GM08714 (cell line): ENCODE data around the gene ZDHHC8.

Source experiments
- H3K4me3 ChIP-seq: fragments of 200-500 bp; sonication (Bioruptor generic); 2 replicates; pipeline ENCODE4 v1.5.1; 2014; ENCODE audit warnings: mild to moderate bottlenecking, low read length, inconsistent platforms
- ZNF274 ChIP-seq: IDR thresholded peaks from 2 replicates; pipeline ENCODE4 v1.6.1; 2012; ENCODE audit warnings: mild to moderate bottlenecking, low read depth, low read length

Gene ZDHHC8

GRCh38 chr22:20145206-20145831, 13.7 kb downstream of the ZDHHC8 start:
- no peak for TF ChIP-seq ZNF274
- H3K4me3 ChIP-seq, result no peak overlapping the region

GRCh38 chr22:20145832-20146223, 14.2 kb downstream of the ZDHHC8 start:
- TF ChIP-seq ZNF274, result no peak
- no peak overlapping the region for H3K4me3 ChIP-seq

- no peak for TF ChIP-seq ZNF274
- H3K4me3 ChIP-seq, result no peak overlapping the region
Measured at GRCh38 chr22:20146777-20147176, 15.2 kb downstream of the ZDHHC8 start.

GRCh38 chr22:20147237-20147988, 15.8 kb downstream of the ZDHHC8 start:
- no peak overlapping the region for H3K4me3 ChIP-seq
- TF ChIP-seq ZNF274, result no peak

- H3K4me3 ChIP-seq, result no peak overlapping the region
- no peak for TF ChIP-seq ZNF274
Measured at GRCh38 chr22:20148414-20148813, 16.8 kb downstream of the ZDHHC8 start.

GRCh38 chr22:20149257-20150250, 17.9 kb downstream of the ZDHHC8 start:
- no peak for TF ChIP-seq ZNF274
- H3K4me3 ChIP-seq, result no peak overlapping the region

- H3K4me3 ChIP-seq, result no peak within 1 kb of the TSS
- TF ChIP-seq ZNF274, result no peak
Measured at GRCh38 chr22:20150381-20151275, 19.0 kb downstream of the ZDHHC8 start, which contains the start of gene CCDC188. CCDC188 (minus strand) TSS chr22:20151055; CDS start chr22:20150986, 69 bp downstream.

GRCh38 chr22:20151276-20151588, 19.6 kb downstream of the ZDHHC8 start:
- no peak overlapping the region for H3K4me3 ChIP-seq
- no peak for TF ChIP-seq ZNF274

GRCh38 chr22:20152464-20152890, 20.9 kb downstream of the ZDHHC8 start:
- no peak overlapping the region for H3K4me3 ChIP-seq
- no peak for TF ChIP-seq ZNF274

- TF ChIP-seq ZNF274, result no peak
- no peak overlapping the region for H3K4me3 ChIP-seq
Measured at GRCh38 chr22:20153945-20154344, 22.3 kb downstream of the ZDHHC8 start.

- no peak overlapping the region for H3K4me3 ChIP-seq
- no peak for TF ChIP-seq ZNF274
Measured at GRCh38 chr22:20154602-20155187, 23.1 kb downstream of the ZDHHC8 start.

- H3K4me3 ChIP-seq, result no peak overlapping the region
- no peak for TF ChIP-seq ZNF274
Measured at GRCh38 chr22:20155330-20156041, 23.9 kb downstream of the ZDHHC8 start.

GRCh38 chr22:20156042-20156389, 24.4 kb downstream of the ZDHHC8 start:
- no peak overlapping the region for H3K4me3 ChIP-seq
- TF ChIP-seq ZNF274, result no peak
